Activated CD8-positive, alpha-beta T cell treated with anti-CD3 and anti-CD28 coated beads for 36 hours (primary cell): ENCODE results near the gene NR2E3. TPM values are rescaled to one million over a fixed set of nuclear protein-coding genes. Genes with fewer than 3 reads are reported as not detected.

Source experiments
- ATAC-seq: fragments of 200-7000 bp; cut with Tn5 transposase; one replicate; pipeline ENCODE4 v1.10.0; 2021; ENCODE audit warnings: mild to moderate bottlenecking, moderate library complexity
- CTCF ChIA-PET: fragments of 350-600 bp; sonication (Branson Sonifier 250); formaldehyde crosslinking; loops from one replicate; lab custom pipeline; 2021; ENCODE audit warnings: antibody characterized with exemption; lab: Charles Lee
- POLR2A ChIA-PET: fragments of 350-600 bp; sonication (Branson Sonifier 250); formaldehyde crosslinking; loops from one replicate; lab custom pipeline; 2021; ENCODE audit warnings: antibody characterized with exemption; lab: Charles Lee
- DNase-seq: peaks from one replicate; pipeline ENCODE4 v3.0.0-alpha.2; 2020
- H3K27ac Mint-ChIP-seq: one replicate; pipeline ENCODE4 v1.8.0; 2021; ENCODE audit warnings: mild to moderate bottlenecking, mixed read lengths
- H3K27me3 Mint-ChIP-seq: one replicate; pipeline ENCODE4 v1.8.0; 2021; ENCODE audit warnings: mixed read lengths
- H3K36me3 Mint-ChIP-seq: one replicate; pipeline ENCODE4 v1.8.0; 2021; ENCODE audit warnings: low read depth, mixed read lengths
- H3K4me1 Mint-ChIP-seq: one replicate; pipeline ENCODE4 v1.8.0; 2021; ENCODE audit warnings: low read depth, mixed read lengths
- H3K4me3 Mint-ChIP-seq: one replicate; pipeline ENCODE4 v1.8.0; 2021; ENCODE audit warnings: mild to moderate bottlenecking, moderate library complexity, mixed read lengths
- H3K9me3 Mint-ChIP-seq: one replicate; pipeline ENCODE4 v1.8.0; 2021; ENCODE audit warnings: mixed read lengths
- intact Hi-C: fragments of 100-400 bp; cut with micrococcal nuclease; formaldehyde crosslinking; loops from one replicate; pipeline ENCODE4 v1.10.0; 2022
- total RNA-seq, 2 experiments: library from RNA; stranded (reverse); gene quantifications; one replicate each; pipeline ENCODE4 v1.2.3, GENCODE V29; 2021
- TF ChIP-seq, protein P1 (sequence below): fragments of 200-600 bp; IDR thresholded peaks from one replicate; pipeline ENCODE4 v1.8.0; 2022; ENCODE audit warnings: antibody characterized with exemption, mild to moderate bottlenecking

Gene NR2E3
- total RNA-seq, 2 experiments from 2014 or later: not detected

DNA sequence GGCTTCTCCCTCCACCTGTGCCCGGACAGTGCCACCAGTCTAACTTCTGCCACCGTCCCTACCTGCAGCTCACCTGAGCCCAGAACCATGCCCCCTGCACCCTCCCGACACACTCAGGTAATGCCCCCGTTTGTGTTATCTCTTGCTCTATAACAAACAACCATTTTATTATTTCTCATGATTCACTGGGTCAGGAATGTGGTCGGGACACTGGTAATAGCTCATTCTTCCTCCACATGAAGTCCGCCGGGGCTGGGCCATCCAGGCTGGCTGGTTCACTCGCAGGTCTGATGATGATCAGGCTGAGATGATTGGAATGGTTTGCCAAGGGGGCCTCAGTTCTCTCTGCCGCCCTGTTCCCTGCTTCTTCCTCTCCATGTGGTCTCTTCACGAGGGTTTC is 20.3 kb upstream of the NR2E3 start:
- no peak for DNase-seq
- Mint-ChIP-seq H3K27ac (no peak overlapping the region), H3K9me3 (no peaks in the 10 kb centered on the region), H3K27me3 (peaks cover 4% of the 10 kb centered on the region), H3K4me3 (no peak overlapping the region), H3K36me3 (no peaks in the 10 kb centered on the region), H3K4me1 (no peaks in the 10 kb centered on the region)
- ChIA-PET CTCF (interaction anchor here (0.6 to 1.6 kb wide), 3 partner anchors 11 to 227 kb away, joined by 3 to 4 read pairs (median 3); no protein-coding TSS in a partner anchor), POLR2A (interaction anchor here (0.7 kb wide), 1 partner anchor 1119 kb away, joined by 4 read pairs; no protein-coding TSS in a partner anchor)
- TF ChIP-seq, protein P1, sequence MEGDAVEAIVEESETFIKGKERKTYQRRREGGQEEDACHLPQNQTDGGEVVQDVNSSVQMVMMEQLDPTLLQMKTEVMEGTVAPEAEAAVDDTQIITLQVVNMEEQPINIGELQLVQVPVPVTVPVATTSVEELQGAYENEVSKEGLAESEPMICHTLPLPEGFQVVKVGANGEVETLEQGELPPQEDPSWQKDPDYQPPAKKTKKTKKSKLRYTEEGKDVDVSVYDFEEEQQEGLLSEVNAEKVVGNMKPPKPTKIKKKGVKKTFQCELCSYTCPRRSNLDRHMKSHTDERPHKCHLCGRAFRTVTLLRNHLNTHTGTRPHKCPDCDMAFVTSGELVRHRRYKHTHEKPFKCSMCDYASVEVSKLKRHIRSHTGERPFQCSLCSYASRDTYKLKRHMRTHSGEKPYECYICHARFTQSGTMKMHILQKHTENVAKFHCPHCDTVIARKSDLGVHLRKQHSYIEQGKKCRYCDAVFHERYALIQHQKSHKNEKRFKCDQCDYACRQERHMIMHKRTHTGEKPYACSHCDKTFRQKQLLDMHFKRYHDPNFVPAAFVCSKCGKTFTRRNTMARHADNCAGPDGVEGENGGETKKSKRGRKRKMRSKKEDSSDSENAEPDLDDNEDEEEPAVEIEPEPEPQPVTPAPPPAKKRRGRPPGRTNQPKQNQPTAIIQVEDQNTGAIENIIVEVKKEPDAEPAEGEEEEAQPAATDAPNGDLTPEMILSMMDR: no peak
- intact Hi-C loops: no loop called here
- ATAC-seq: no peak

DNA sequence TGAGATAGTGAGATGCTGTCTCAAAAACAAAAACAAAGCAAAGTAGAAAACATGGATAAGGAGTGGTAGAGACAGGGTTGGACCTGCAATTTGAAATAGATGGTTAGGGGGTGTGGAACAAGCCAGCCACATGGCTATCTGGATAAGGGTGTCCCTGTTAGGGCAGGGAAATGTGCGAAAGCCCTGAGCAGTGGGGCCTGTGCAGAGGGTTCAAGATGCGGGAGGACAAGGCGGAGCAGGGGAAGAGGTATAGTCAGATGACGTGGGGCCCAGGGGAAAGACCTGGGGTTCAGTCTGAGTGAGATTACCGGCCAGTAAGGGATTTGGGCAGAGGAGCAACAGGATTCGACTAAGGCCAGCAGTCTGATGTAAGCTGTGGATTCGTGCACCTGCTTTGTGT is 18.4 kb upstream of the NR2E3 start:
- H3K9me3 Mint-ChIP-seq: no peaks in the 10 kb centered on the region
- no peak overlapping the region for H3K27ac Mint-ChIP-seq
- no peak for ATAC-seq
- no peak overlapping the region for H3K4me3 Mint-ChIP-seq
- no peaks in the 10 kb centered on the region for H3K4me1 Mint-ChIP-seq
- TF ChIP-seq, protein P1: no peak
- DNase-seq: no peak
- H3K27me3 Mint-ChIP-seq: peaks cover 5% of the 10 kb centered on the region
- ChIA-PET CTCF (interaction anchor here (1.5 kb wide), 1 partner anchor 11 kb away, joined by 5 read pairs; no protein-coding TSS in a partner anchor), POLR2A (no interaction called here)
- intact Hi-C loops: no loop called here
- no peaks in the 10 kb centered on the region for H3K36me3 Mint-ChIP-seq

DNA sequence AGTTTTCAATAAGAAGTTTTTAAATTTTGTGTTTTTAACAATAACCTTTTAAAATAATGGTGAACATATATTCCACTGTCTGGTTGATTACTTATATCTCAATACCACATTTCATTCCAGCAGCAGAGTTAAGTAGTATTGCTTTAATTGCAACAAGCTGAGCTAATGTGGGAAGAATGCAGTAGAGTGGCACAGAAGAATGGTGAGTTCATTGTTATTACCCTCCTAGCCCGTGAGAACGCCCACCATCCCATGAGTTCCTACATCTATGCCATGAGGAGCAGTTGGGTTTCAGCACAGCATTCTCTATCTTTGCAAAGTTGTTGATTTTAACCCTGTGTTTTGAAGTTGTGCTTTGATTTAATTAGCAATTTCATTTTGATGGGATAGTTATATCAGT is 17.8 kb upstream of the NR2E3 start:
- H3K36me3 Mint-ChIP-seq: no peaks in the 10 kb centered on the region
- no peaks in the 10 kb centered on the region for H3K4me1 Mint-ChIP-seq
- TF ChIP-seq, protein P1: no peak
- no peaks in the 10 kb centered on the region for H3K9me3 Mint-ChIP-seq
- H3K4me3 Mint-ChIP-seq: no peak overlapping the region
- POLR2A ChIA-PET: no interaction called here
- H3K27me3 Mint-ChIP-seq: peaks cover 5% of the 10 kb centered on the region
- no peak for DNase-seq
- intact Hi-C loops: no loop called here
- no peak overlapping the region for H3K27ac Mint-ChIP-seq
- CTCF ChIA-PET: no interaction called here
- ATAC-seq: no peak

DNA sequence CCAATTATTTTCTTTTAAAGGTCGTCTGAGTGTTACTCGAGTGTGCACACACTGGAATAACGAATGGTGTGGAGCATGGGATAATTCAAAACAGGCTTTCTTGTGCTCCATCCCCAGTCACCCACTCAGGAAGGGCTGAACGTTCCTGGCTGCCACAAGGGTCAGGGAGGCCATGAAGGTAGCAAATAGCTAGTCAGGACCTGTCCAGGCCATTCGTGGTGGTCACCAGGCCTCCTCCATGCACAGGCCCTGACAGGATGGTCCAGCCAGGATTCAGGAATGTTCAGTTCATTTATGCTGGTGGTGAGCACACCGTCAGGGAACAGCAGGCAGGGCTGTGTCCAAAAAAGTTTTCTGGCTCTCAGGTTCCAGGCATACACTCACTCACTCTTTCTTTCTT is 11.7 kb upstream of the NR2E3 start:
- intact Hi-C loops: no loop called here
- H3K36me3 Mint-ChIP-seq: no peaks in the 10 kb centered on the region
- no peak overlapping the region for H3K4me3 Mint-ChIP-seq
- POLR2A ChIA-PET: no interaction called here
- no peak for ATAC-seq
- no peaks in the 10 kb centered on the region for H3K9me3 Mint-ChIP-seq
- TF ChIP-seq, protein P1: no peak
- no peaks in the 10 kb centered on the region for H3K4me1 Mint-ChIP-seq
- no peak for DNase-seq
- H3K27me3 Mint-ChIP-seq: peaks cover 21% of the 10 kb centered on the region
- no peak overlapping the region for H3K27ac Mint-ChIP-seq
- CTCF ChIA-PET: no interaction called here

DNA sequence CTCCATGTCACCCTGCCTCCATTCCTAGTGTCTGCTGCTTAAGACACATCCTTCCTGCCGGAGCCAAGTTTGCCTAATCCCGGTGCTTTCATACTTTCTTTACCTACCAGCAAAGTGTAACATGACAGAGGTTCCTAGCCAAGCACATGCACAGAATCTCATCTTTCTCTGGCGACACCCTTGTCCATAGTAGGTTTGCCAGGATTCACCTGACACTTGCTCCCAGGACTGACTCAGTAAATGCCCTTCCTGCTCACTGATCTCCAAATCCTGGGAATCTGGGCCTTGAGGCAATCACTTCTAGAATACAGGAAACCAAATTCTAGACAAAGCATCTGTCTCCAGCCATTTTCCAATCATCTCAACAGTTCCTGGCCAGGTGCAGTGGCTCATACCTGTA is 10.2 kb upstream of the NR2E3 start:
- no peak for DNase-seq
- no peaks in the 10 kb centered on the region for H3K4me1 Mint-ChIP-seq
- intact Hi-C loops: no loop called here
- no peaks in the 10 kb centered on the region for H3K9me3 Mint-ChIP-seq
- H3K27me3 Mint-ChIP-seq: peaks cover 21% of the 10 kb centered on the region
- no peaks in the 10 kb centered on the region for H3K36me3 Mint-ChIP-seq
- POLR2A ChIA-PET: no interaction called here
- TF ChIP-seq, protein P1: no peak
- no peak for ATAC-seq
- no peak overlapping the region for H3K4me3 Mint-ChIP-seq
- no peak overlapping the region for H3K27ac Mint-ChIP-seq
- CTCF ChIA-PET: interaction anchor here (1.1 to 3.0 kb wide), 5 partner anchors 48 to 363 kb away, joined by 4 to 19 read pairs (median 9); no protein-coding TSS in a partner anchor
